ENCODE data around the gene MAPK4. TPM values are rescaled to one million over a fixed set of nuclear protein-coding genes. Genes with fewer than 3 reads are reported as not detected.

The MAPK4 gene
- total and polyA plus RNA-seq, 2 of the 4 experiments (the other 2 are of a cell fraction), result not detected

DNA sequence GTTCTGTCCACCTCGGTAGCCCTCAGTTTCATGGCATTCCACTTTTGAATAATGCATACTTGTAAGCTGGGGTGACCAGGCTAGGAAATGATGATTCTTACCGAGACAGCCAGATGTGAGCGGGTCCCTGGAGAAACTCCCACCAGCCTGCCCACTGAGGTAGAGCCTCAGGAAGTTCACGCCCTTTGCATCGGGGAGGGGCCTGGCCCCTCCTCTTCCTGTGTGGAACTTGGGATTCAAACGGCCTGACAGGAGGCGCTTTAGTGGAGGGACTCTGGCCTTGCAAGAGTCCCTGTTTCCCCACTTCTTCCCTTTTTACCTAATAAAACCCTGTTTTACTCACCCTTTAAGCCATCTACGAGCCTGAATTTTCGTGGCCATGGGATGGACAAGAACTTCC is 215.3 kb downstream of the MAPK4 start:
- in situ Hi-C loops (cut with MboI; ENCODE audit: low sequenced_read_pairs) (no loop called here), intact Hi-C loops (cut with micrococcal nuclease) (no loop called here), dilution Hi-C loops (cut with HindIII; ENCODE audit: low sequenced_read_pairs, unreplicated experiment) (no loop called here)
- Histone ChIP-seq H3K27ac (ENCODE audit: insufficient read depth, low read length) (no peak overlapping the region), H3K9ac (ENCODE audit: low read depth, low read length) (no peak overlapping the region), H3K18ac (ENCODE audit: low read depth, low read length) (no peak overlapping the region), H3K4me3 (ENCODE audit: insufficient read depth, low read depth, low read length) (no peak overlapping the region), H3K36me3 (ENCODE audit: control insufficient read depth, insufficient read depth, low read length) (no peaks in the 10 kb centered on the region), H2BK120ac (ENCODE audit: low read depth, low read length) (no peak overlapping the region), H2AK5ac (ENCODE audit: low read depth, low read length) (no peak overlapping the region), H3K23ac (ENCODE audit: low read depth, low read length) (no peak overlapping the region), H4K8ac (ENCODE audit: low read depth in 2 of 2, low read length in 2 of 2) (no peak overlapping the region), H3K14ac (replicated peaks; ENCODE audit: low read depth, low read length) (no peak overlapping the region), H3K4me2 (ENCODE audit: low read depth, low read length) (no peak overlapping the region), H3K9me3 (ENCODE audit: control insufficient read depth, insufficient read depth, low read length) (no peaks in the 10 kb centered on the region), H4K91ac (ENCODE audit: insufficient read depth, low read depth, low read length) (no peak overlapping the region), H3K4ac (ENCODE audit: low read depth, low read length) (no peak overlapping the region), H2AFZ (replicated peaks; ENCODE audit: low read length, poor library complexity) (no peak overlapping the region), H2AK9ac (replicated peaks; ENCODE audit: low read depth, low read length, poor library complexity) (no peak overlapping the region), H3K4me1 (ENCODE audit: control insufficient read depth, insufficient read depth, low read length) (no peaks in the 10 kb centered on the region), H3K27me3 (ENCODE audit: control insufficient read depth, insufficient read depth, low read length) (no peaks in the 10 kb centered on the region), H2BK20ac (ENCODE audit: low read depth, low read length) (no peak overlapping the region), H3K9me1 (ENCODE audit: insufficient read depth, low read length) (no peaks in the 10 kb centered on the region), H2BK5ac (ENCODE audit: low read depth, low read length, poor library complexity, severe bottlenecking) (no peak overlapping the region), H3K56ac (ENCODE audit: extremely low read depth, insufficient read depth, low read length) (no peak overlapping the region), H4K5ac (ENCODE audit: low read depth, low read length) (no peak overlapping the region), H2BK15ac (ENCODE audit: low read depth, low read length) (no peak overlapping the region), H3K79me1 (ENCODE audit: low read depth in 1 of 2, low read length in 2 of 2) (no peaks in the 10 kb centered on the region), H4K20me1 (ENCODE audit: insufficient read depth, low read length) (no peaks in the 10 kb centered on the region)
- no TSS peak for BruUV-seq (replicated peaks)
- POLR2A ChIA-PET (ENCODE audit: unreplicated experiment), result no interaction called here
- no peak for ATAC-seq (ENCODE audit: low read depth)
- CTCF ChIA-PET, result no interaction called here
- WGBS, 2 experiments (ENCODE audit: extremely low coverage in 2 of 2, insufficient read length in 1 of 2), result 67% methylated on average over 5 of the region's 9 CpGs; no CpG with 5 or more reads in 1 of the 2 experiments
- DNase-seq, result no peak
- TF ChIP-seq MAZ (IDR thresholded peaks at IDR 0.05; ENCODE audit: borderline replicate concordance, low read depth, low read length) (no peak), FOS (IDR thresholded peaks at IDR 0.05; ENCODE audit: low read depth, low read length) (no peak), MAFK (IDR thresholded peaks at IDR 0.05; ENCODE audit: low read depth, low read length) (no peak), RCOR1 (IDR thresholded peaks at IDR 0.05; ENCODE audit: insufficient replicate concordance, low read length) (no peak), MXI1 (IDR thresholded peaks at IDR 0.05; ENCODE audit: borderline replicate concordance, low read depth, low read length) (no peak), POLR2A (IDR thresholded peaks at IDR 0.05; ENCODE audit: low read depth, low read length) (no peak)
- TF ChIP-seq, protein P1, sequence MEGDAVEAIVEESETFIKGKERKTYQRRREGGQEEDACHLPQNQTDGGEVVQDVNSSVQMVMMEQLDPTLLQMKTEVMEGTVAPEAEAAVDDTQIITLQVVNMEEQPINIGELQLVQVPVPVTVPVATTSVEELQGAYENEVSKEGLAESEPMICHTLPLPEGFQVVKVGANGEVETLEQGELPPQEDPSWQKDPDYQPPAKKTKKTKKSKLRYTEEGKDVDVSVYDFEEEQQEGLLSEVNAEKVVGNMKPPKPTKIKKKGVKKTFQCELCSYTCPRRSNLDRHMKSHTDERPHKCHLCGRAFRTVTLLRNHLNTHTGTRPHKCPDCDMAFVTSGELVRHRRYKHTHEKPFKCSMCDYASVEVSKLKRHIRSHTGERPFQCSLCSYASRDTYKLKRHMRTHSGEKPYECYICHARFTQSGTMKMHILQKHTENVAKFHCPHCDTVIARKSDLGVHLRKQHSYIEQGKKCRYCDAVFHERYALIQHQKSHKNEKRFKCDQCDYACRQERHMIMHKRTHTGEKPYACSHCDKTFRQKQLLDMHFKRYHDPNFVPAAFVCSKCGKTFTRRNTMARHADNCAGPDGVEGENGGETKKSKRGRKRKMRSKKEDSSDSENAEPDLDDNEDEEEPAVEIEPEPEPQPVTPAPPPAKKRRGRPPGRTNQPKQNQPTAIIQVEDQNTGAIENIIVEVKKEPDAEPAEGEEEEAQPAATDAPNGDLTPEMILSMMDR (conservative IDR thresholded peaks at IDR 0.05; ENCODE audit: low read depth, low read length), result no peak
